GM19043 (cell line): ENCODE data around the gene TIMD4.
"Not testable (repeated sequence)": the region's sequence is repeated elsewhere in the genome, so short reads cannot be mapped to it uniquely, and the experiment has no call there.

ENCODE experiments used
- ATAC-seq: cut with Tn5 transposase; IDR thresholded peaks from one replicate; pipeline ENCODE4 v1.9.1; 2021; ENCODE audit warnings: low read depth; ENCODE audit not compliant: unreplicated experiment

The TIMD4 gene

DNA sequence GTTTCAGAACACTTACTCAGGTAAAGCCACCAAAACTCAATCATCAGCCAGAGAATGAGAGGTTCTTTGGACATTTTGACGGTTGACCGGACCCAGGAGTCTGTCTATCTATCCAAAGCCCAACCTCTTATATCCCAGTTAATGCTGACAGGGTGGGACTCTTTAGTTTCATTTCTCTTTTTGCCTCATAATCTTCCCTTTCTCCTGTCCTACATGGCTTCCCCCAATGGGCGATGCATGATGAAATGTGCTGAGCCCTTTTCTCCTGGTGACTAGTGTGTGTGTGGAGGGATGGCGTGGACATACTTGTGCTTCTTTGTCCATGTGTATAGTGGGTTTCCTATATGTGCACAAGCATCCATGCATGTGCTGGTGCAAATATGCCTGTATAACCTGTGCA is at the start of gene TIMD4:
Gene TIMD4 (minus strand): TSS at position 102 of the 400 bp plus-strand sequence. CDS start 28 bp downstream, at position 74.
- ATAC-seq, result no peak

DNA sequence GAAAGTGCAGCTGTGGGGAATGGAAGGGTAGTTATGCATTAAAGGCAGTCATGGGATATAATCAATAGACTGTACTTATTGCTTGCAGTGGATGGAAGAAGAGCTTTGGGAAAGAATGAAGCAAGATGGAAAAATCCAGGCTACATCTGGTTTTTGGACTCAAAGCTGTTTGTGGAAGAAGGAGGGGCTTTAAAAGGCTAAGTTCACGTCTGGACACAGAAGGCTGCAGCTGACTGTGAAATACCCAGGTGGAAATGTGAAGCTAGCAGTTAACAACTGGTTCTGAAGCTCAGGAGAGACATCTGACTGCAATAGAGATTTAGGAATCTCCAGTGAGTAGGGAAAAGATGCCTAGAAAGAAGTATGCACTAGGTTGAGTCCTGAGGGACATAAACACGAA is 43.2 kb upstream of the TIMD4 start:
- no peak for ATAC-seq

DNA sequence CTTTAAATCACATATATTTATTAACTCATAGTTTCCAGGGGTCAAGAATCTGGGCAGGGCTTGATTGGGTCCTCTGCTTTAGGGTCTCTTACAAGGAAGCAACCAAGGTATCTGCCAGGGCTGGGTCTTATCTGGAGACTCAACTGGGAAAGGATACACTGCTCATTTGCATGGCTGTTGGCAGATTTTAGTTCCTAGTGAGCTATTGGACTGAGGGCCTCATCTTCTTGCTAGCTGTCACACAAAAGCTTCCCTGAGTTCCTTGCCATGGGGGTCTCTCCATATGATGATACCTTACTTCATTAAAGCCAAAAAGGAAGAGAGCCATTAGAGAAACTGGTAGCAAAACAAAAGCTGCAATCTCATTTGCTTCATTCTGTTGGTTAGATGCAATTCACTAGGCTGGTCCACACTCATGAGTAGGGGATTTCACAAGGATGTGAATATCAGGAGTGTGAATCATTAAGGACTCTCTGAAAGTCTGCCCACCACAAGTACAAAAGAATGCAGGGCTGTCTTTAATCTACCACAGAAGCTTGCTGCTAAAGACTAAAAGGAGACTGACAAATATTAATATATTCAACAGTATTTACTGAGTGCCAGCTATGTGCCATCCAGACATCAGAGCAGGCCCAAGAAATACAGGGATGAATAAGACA is 42.0 kb upstream of the TIMD4 start:
- no peak for ATAC-seq

DNA sequence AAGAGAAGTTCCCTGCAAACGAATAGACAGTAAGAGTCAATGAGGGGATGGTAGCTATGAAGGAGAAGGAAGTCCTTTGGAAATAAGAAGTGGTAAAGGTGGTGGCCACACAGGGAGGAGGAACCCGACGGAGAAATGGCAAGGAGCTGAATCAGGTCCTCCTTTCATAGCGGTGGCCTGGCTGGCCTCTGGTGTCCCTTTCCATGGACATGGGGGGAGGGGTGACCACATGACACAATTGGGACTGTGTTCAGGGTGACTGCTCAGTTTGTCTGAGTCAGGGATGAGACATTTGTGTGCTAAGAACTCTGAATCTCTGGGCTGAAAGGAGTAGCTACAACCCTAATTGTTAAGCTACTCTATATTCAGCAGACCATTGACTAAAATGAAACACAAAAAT is 28.7 kb upstream of the TIMD4 start:
- ATAC-seq, result no peak

DNA sequence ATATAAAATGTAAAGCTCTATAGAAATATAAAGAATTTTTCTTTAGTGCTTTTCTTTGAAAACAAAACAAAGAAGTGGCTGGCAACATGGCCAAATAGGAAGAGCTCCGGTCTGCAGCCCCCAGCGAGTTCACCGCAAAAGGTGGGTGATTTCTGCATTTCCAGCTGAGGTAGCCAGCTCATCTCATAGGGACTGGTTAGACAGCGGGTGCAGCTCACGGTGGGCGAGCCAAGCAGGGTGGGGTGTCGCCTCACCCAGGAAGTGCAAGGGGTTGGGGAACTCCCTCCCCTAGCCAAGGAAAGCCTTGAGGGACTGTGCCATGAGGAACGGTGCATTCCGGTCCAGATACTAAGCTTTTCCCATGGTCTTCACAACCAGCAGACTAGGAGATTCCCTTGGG is 21.0 kb upstream of the TIMD4 start:
- ATAC-seq, result no peak

GRCh38 chr5:156981481-156981880 is 18.5 kb upstream of the TIMD4 start:
- ATAC-seq, result no peak

- ATAC-seq, result no peak
Measured at GRCh38 chr5:156974328-156974727, 11.3 kb upstream of the TIMD4 start.

DNA sequence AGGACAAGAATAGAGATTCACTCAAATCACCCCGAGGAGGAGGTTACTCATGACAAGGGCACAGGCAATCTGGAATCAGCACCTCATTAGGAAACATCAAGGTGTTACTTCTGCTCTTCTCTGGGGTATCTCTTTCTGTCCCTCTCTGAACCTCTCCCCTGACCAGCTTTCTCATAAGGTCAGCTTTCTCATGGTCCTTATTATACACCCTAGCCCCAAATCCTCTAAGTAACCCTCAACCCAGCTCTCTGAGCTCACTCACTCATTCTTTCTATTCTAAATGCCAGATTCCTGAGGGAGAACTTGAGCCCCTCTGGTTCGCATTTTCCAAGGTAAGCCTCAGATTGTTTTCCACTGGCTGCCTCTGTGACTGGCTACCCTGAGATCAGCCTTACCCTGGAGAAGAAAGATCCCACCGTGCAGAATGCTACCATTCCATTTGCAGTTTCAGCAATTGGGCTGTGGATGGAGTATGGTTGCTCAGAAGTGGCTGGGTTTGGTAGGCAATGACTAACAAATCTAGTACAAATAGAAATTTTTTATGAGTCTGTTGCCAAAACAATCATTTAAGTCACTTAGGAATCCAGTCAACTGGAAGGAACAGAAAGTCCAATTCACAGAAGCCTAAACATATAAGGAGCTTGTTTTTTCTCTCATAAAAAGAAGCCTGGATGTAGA is 9.0 kb upstream of the TIMD4 start:
- no peak for ATAC-seq

DNA sequence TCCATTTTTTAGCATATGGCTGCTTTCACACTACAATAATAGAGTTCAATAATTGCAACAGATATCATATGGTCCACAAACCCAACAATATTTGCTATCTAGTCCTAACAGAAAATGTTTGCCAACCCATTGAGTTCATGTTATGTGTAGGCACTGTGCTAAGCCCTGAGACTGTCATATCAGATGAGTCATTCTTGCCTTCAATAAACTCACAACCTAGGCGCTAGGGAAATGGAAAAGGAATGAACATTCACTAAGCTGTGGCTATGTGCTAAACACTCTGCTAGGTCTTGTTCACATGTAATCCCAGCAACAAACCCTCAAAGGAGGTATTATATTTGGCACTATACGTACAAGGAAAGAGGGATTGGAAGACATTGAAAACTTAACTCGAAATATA is 8.4 kb upstream of the TIMD4 start:
- ATAC-seq, result no peak

DNA sequence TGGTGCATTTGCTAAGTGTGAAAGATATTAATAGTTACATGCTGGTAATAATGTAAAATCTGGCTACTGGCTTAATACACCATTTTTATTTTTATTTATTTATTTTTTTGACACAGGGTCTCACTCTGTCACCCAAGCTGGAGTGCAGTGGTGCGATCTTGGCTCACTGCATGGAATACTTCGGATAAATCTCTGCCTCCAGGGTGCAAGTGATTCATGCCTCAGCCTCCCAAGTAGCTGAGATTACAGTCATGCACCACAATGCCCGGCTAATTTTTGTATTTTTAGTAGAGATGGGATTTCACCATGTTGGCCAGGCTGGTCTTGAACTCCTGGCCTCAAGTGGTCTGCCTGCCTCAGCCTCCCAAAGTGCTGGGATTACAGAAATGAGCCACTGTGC is 4.4 kb upstream of the TIMD4 start:
- not testable (repeated sequence) for ATAC-seq

- no peak for ATAC-seq
Measured at GRCh38 chr5:156956321-156956720, 6.7 kb downstream of the TIMD4 start.

DNA sequence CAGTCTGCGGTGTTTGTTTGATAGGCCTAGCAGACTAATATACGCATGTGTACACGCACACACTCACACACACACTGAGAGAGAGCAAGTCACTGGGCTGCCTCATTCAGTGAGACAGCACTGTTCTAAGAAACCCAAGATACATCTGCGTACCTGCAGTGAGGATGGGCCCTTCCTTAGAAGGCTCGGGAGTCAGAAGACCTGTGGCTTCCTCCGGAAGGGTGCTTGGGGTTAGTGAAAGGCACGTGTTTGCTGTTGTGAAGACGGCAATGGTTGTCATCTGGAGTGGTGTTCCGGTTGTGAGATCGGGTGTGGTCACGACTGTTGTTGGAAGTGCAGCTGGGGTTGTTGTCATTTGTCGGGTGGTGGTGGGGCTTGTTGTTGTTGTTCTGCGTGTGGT is 11.7 kb downstream of the TIMD4 start:
- no peak for ATAC-seq

- ATAC-seq, result no peak
Measured at GRCh38 chr5:156950716-156951115, 12.3 kb downstream of the TIMD4 start.

DNA sequence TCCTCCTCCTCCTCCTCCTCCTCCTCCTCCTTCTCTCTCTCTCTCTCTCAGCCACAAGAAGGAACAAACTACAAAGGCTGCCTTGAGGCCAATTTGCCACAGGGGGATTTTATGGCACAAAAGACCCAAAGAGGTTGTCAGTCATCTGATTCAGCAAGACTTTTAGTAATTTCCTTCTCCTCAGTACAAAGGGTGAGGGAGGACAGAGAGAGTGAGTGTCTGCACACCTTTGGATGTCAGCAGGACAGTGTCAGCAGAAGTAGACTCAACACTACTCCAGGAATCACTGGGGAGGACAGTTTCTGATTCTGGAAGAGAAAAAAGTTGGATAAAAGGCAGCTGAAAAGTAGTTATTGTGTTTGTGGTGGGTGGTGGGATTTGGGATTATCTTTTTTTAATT is 13.6 kb downstream of the TIMD4 start:
- ATAC-seq, result no peak

DNA sequence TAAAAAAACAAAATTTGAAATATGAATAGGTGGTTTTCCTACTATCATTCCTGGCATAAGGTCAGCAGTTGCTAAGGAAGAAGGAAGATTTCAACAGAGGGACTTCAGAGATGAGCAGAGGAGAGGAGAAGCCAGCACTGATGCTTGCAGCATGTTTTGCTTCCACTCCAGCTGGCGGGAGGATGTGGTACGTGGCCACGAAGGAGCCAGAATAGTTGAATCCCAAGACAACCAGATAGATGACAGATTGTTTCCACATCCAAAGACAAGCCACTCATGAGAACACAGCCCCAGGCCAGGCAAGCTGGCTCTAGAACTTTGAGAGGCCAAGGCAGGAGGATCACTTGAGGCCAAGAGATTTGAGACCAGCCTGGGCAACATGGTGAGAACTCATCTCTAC is 15.1 kb downstream of the TIMD4 start:
- no peak for ATAC-seq

GRCh38 chr5:156942064-156942463 is 21.0 kb downstream of the TIMD4 start:
- peak; percentile 97 for ATAC-seq

GRCh38 chr5:156940462-156940861 is 22.6 kb downstream of the TIMD4 start:
- not testable (repeated sequence) for ATAC-seq

- no peak for ATAC-seq
Measured at GRCh38 chr5:156936972-156937371, 26.1 kb downstream of the TIMD4 start.

DNA sequence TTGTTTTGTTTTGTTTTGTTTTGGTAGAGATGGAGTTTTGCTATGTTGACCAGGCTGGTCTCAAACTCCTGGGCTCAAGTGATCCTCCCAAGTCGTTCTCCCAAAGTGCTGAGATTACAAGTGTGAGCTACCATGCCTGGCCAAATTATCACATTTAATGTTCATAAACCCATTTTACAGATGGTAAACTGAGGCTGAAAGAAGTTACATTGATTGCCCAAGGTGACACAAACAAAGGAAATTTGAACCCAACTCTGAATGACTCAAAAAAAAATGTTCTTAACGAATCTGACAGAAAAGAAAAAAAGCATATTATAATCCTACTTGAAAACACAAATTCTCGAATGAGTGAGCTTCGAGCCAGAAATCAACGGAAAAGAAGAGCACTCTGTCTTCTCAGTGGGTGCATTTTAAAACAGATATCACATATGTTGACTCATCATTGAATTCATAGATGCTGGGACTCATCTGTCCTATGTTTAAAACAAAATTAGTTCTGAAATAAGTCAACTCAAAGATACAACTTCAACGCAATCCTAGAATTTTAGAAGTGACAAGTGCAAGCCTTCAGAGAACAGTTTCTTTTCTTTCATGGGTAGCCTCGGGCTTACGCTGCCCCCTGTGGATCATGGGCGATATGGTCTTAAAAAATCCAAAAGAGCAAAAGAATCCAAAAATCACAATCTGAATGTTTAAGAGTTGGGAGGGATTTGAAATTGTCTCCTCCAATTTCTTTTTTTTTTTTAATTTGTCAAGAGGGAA is 28.4 kb downstream of the TIMD4 start:
- ATAC-seq, result no peak

DNA sequence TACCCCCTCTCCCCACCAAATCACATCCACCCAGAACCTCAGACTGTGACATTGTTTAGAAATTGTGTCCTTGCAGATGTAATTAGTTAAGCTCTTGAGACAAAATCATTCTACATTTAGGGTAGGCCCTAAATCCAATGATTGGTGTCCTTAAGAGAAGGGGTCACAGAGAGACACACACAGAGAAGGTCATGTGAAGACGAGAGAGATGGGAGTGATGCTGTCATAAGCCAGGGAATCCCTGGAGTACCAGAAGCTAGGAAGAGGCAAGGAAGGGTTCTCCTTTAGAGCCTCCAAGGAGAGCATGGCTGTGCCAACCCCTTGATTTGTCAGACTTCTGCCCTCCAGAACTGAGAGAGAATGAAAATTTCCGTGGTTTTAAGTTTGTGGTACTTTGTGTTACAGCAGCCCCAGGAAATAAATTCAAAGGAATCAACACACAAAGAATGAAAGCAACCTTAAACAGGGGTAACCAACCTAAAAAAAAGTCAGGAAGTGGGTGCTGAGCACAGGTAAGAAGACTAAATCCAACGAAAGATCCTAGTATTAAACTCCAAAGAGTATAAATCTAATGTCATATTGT is 33.6 kb downstream of the TIMD4 start:
- no peak for ATAC-seq

GRCh38 chr5:156927545-156927944 is 35.5 kb downstream of the TIMD4 start:
- ATAC-seq, result peak; percentile 30
